Fibroblast of lung (primary cell): Measurements from ENCODE around the gene LARP4B.

Source experiments
- EZH2 ChIP-seq: IDR thresholded peaks from 2 replicates; pipeline ENCODE4 v1.5.1; 2012; ENCODE audit warnings: low read length, control low read depth, mild to moderate bottlenecking; ENCODE audit errors: missing control alignments
- TF ChIP-seq, protein P1 (sequence below), 2 donors: IDR thresholded peaks in 1 of 2; conservative IDR thresholded peaks in 1 of 2; 1 replicate in 1 of 2; 2 replicates in 1 of 2; pipeline ENCODE4 v1.5.1; 2011 to 2012; ENCODE audit warnings: low read length in 2 of 2, control low read depth in 1 of 2, inconsistent platforms in 1 of 2, low read depth in 1 of 2, mild to moderate bottlenecking in 1 of 2

DNA sequence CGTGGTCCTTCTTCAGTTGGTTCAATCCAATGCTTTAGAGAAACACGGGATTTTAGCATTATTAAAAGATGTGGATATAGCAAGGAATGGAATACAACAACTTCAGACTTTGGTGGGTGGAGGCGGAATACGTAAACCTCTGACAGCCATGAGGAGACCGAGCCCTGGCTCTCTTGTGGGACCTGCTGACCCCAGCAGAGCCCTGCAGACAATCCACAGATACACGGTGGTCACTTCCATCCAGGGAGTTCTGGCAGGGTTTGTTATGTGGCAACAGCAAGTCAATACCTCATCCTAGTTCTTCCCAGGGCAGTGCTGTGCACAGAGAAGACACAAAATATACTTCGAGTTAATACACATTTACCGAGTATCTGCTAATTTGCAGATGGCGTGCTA is 123.5 kb downstream of the LARP4B start:
- TF ChIP-seq, protein P1, sequence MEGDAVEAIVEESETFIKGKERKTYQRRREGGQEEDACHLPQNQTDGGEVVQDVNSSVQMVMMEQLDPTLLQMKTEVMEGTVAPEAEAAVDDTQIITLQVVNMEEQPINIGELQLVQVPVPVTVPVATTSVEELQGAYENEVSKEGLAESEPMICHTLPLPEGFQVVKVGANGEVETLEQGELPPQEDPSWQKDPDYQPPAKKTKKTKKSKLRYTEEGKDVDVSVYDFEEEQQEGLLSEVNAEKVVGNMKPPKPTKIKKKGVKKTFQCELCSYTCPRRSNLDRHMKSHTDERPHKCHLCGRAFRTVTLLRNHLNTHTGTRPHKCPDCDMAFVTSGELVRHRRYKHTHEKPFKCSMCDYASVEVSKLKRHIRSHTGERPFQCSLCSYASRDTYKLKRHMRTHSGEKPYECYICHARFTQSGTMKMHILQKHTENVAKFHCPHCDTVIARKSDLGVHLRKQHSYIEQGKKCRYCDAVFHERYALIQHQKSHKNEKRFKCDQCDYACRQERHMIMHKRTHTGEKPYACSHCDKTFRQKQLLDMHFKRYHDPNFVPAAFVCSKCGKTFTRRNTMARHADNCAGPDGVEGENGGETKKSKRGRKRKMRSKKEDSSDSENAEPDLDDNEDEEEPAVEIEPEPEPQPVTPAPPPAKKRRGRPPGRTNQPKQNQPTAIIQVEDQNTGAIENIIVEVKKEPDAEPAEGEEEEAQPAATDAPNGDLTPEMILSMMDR (conservative IDR thresholded peaks at IDR 0.05 in 1 of 2, IDR thresholded peaks at IDR 0.05 in 1 of 2; ENCODE audit: low read depth in 1 of 2, low read length in 2 of 2), result no peak
- TF ChIP-seq EZH2, result no peak
